Activated CD4-positive, alpha-beta T cell treated with anti-CD3 and anti-CD28 coated beads, Interleukin-2, amount 50 U/mL, for 24 hours (primary cell): ENCODE measurements around the gene DFFB.
"Not testable (repeated sequence)": the region's sequence is repeated elsewhere in the genome, so short reads cannot be mapped to it uniquely, and the experiment has no call there.

Source experiments
- DNase-seq, 2 donors: peaks; one replicate each; pipeline ENCODE4 v3.0.0-alpha.2; 2020; ENCODE audit warnings: low read depth in 1 of 2, low spot score in 1 of 2

Gene DFFB

DNA sequence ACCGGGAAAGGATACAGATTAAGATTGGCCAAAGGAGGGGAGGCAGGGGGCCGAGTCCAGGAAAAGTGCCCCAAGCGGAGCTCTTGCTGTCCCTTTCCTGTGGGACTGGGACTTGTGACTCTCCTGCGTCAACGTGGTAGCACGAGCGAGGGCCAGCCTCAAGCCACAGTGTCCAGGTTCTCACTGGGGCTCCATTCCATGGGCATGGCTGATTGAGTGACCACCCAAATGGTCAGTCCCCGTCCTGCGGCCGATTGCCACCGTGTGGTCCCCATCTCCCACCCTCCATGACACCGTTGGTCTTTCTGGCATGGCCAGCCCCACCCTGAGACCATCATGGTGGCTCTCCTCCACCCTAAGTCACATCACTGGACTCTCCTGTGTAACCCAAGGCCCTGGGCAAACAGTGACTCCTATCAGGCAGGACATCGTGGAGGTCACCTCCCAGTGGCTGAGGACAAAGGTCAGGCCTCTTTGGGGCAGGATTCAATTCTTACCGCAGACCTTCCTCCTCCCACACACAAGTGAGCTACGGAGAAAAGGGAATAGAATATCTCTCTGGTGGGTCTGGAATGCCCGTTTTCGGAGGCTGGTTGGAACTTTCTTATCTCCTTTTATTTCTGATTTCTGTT, 51.7 kb downstream of the DFFB start:
- DNase-seq = no peak

DNA sequence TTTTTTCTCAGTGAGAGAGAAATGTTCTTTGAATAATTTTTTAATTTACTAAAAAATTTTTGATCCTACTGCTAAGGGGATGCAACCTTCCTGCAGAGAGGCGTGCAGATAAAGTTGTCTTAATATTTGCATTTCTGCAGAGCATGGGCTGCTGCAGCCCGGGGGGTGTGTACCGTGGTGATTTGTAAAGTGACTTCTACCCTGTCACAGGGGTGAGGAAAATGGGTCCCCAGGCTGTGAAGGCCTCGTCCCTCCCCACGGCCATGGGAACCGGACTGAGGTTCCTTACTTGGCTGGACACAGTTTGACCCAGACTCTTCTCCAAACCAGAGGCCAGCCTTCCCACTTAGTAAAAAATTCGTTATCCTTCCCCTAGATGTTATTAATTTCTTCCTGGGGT, 52.3 kb downstream of the DFFB start:
- no peak for DNase-seq

DNA sequence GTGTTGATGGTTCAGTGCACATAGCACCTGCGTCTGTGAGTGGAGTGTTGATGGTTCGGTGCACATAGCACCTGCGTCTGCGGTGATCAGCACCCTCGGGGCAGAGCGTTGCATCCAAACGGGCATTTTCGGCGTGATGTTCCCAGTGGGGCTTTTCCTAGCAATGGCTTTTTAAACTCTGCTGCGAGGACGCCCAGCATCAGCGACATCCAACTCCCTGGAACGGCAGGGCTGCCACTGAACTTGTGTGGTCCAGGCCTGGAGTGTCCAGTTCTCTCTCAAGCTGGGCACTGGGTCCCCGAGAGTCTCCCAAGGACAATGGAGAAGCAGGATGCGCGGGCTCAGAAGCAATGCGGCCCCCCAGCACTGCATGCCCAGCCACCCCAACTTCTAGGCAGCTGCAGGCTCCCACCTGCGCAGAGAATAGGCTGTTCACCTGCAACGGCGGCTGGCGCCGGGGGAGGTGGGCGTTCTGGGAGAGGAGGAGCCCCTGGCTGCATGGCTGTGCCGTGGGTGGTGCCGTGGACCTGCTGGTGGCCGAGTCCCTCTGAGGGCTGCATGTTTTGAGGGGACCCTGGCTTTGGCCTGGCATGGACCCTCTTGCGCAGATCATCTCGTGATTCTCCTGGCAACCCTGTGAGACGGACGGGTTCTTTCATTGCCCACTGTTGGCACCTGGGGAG, 52.9 kb downstream of the DFFB start:
- DNase-seq = no peak

DNA sequence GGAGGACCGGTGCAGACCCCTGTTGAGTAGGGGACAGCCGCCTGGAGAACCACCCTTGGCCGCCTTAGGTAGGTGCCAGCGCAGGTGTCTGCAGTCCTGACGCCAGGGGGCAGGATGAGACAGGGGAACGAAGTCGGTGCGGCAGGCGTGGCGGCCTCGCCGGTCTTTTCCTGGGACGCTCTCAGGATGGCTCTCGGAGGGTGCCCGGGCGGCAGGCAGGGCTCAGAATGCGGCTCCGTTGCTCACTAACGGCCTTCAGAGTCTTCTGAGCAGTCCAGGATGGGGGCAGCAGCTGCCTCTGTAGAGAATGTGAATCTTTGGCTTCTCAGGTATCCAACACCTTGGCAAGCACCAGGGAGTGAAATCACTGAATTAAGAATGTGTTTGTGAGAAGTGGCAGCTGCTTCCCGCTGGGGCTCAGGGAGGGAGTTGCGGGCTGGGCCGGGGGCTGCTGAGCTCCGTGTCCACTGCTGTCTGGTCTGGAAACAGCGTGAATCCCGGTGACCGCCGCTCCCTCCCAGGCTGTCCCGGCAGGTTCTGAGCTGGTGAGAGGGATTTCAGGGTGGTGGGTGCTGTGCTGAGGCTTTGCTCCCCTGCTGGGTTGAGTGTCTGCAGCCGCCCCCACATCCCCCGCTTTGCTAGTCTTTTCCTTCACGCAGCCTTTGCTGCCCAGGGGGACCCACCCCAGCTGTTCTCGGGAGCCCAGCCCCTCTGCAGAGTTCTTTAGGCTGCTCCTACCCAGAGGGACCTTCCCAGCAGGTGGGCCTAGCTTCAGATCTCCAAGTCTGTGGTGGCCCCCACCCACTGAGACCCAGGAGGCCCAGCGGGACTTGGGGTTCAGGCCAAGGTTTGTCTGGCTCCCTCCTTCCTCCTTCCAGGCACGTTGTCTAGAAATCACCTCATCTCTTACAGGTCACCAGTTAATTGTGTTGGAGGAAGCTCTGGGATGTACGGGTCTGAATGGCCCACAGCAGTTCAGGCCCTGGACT, 53.9 kb downstream of the DFFB start:
- peak; percentile 54 to 67 for DNase-seq

DNA sequence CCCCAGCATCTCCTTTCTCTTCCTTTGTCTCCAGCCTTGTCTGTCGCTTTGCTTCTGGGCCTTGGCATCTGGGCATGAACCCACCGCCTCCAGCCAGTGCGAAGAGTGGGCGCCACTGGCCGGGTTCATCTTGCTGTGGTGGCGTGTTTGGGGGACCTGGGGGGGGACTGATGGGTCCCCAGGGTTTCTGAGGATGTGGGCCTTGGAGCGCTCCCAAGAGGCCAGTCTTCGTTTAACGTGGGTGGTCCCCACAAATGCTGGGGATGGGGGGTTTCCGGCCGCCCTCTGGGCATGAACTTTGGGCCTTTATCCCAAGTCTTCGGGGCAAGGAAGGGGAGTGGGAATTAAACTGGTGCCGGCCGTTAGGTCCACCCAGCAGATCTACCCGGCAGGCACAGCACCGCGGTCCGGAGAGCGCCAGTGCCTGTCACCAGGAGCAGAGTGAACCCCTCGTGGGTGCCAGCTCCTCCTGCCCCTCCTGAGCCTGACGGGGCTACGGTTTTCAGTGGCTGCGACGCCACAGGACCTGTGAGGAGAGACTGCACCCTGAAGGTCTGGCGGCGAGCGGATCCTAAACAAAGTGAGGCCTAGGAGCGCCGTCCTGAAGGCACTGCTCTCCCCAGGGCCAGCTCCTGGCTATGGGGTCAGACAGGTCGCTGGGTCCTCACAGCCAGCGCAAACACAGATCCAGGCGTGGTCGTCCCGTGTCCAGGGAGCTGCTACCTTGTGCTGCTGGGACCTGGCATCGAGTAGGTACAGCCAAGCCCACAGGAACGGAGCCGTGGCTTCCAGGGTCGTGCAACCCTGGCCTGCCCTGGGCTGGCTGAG, 54.9 kb downstream of the DFFB start:
- no peak for DNase-seq

DNA sequence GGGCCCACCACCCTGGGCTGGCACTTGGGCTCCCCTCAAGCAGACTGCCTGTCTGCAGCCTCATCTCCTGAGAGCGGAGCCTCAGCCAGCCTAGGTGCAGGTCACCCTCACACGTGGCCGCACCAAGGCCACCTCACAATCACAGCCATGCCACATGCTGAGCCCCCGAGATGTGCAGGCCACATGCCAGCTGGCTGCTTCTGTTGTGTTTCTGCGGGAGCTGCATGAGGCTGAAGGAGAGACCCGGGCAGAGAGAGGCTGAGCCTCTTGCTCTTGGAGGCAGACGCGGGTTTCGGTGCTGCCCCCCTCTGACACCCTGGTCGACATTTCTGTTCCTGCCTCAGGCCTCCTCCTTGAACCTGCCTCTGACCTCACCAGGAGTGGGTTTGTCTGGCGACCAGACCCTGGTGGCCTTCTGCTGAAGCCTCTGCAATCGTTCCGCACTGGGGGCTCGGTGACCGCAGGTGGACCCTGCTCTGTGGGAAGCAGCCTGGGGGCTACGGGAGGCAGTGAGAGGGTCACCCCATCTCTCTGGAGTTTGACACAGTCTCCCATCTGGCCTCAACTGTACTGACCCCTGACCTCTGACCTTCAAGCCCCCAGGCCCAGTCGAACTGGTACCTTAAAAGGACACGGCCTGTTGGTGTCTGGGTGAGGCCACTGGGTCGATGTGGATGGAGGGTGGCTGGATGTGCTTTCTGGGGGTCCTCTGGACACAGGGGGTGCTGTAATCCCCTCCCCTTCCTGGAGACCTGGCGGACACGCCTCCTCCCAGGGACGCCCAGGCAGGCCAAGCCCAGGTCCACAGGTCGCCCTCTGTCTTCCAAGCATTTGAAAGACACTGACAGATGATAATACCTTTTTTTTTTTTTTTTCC, 55.8 kb downstream of the DFFB start:
- no peak for DNase-seq

DNA sequence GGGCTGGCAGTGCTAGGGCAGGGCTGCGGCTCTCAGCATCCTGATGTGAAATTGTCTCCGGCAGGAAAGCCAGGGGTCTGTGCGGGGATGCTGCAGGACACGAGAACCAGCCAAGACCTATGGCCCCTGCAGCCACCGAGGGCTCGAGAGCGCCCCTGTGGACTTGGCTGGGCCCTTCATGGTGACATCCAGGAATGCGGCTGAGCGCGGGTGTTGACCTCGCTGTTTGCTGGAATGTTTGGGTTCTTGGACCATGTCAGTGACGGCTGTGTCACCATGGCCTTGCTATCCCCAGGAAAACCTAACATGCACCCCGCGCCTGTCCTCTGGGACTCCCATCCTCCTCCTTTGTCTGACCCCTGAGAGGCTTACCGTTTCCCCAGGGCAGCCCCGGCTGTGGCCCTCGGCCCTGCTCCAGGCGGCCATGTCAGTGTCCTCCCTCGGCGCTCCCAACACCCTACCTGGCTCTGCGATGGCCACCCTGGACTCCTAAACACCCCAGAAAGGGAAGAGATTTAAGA, 57.1 kb downstream of the DFFB start:
- DNase-seq = no peak

DNA sequence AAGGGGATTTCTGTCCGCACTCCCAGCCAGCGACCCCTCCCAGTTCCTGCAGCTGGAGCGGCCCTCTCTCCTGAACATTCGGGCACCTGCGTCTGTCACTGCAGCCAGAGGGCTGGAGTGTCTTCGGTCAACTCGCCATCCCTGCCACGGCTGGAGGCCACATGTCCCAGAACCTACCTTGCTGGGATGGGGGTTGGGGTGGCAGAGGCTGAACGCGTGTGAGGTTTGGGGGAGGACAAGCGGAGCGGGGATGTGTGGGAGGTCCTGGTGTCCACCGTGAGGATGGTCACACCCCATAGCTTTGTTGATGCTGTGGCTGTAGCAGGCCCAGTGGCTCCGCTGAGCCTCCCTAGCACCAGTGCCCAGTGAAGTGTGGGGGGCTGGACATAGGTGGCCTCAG, 57.6 kb downstream of the DFFB start:
- DNase-seq = no peak

DNA sequence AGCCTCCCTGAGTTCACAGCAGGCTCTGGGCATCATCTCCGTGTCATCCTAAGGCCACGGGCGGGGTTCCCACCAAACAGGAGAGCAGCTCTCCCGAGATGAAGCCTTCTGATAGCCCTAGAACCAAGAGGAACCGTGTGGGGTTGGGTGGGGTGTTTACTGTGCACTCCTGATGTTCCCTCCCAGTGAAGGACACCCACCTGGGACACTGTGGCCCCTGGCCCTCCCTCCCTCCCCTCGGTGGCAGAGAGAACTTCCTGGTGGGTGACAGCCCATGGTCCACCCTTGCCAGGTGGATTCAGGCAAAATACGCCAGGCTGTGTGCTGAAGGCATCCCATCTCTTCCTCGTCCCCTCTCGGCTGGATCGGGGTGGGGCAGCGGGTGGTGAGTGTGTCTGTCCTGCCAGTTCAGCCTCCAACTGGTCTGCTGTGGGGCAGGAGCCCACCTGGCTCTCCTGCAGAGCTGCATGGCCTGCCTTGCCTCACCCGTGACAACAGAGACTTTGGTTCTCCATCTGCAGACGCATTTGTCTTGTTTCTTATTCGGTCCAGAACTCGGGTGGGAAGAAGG, 58.4 kb downstream of the DFFB start:
- no peak for DNase-seq

DNA sequence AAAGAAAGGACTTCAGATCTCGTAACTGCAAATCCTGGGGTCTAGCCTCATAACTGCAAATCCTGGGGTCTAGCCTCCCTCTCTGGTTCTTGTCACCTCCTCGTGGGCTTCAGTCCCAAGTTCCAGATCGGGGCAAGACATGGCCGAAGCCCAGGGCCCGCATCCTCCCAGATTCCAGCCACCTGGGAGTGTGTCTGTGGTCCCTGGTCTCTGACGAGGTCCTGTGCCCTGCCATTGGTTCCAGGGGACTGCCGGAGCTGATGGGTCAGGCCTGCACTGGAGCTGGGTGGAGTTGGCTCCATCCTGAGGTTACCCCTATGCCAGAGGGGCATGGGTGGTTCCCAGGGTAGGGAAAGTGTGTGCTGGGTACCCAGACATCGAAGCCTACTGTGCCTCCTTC, 60.5 kb downstream of the DFFB start:
- DNase-seq = no peak

DNA sequence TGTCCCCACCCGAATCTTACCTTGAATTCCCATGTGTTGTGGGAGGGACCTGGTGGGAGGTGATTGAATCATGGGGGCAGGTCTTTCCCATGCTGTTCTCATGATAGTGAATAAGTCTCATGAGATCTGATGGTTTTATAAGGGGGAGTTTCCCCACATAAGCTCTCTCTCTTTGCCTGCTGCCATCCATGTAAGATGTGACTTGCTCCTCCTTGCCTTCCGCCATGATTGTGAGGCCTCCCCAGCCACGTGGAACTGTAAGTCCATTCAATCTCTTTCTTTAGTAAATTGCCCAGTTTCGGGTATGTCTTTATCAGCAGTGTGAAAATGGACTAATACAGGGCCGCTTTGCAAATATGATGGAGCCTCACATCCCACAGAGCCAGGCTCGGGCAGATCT, 61.1 kb downstream of the DFFB start:
- DNase-seq = not testable (repeated sequence)

DNA sequence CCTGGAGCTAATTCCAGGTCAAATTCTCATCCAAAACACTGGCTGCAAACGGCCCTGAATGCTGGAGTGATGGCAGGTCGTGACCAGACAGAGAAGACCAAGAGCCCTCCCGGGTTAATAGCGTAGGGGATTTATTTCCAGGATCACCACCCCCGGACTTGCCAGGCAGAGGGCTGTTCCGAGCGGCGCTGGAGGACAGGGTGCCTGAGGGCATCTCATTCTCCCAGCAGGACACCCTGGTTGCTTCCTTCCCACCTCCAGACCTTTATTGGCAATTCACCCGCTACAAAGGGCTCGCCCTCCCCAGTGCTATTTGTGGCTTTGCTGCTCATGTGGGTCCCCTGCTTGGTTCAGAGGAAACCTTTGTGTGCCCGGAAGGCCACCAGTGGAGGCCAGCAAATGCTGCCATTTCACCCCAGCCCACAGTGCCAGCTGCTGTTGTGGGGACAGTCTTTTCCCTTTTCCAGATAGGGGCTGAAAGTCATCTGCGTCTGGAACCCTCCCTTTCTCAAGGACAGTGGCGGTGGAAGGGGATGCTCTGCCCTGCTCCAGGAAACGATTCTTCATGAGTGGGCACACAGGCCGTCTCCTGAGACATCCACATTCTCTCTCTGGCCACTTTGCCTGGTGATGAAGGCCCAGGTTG, 61.8 kb downstream of the DFFB start:
- DNase-seq = no peak

DNA sequence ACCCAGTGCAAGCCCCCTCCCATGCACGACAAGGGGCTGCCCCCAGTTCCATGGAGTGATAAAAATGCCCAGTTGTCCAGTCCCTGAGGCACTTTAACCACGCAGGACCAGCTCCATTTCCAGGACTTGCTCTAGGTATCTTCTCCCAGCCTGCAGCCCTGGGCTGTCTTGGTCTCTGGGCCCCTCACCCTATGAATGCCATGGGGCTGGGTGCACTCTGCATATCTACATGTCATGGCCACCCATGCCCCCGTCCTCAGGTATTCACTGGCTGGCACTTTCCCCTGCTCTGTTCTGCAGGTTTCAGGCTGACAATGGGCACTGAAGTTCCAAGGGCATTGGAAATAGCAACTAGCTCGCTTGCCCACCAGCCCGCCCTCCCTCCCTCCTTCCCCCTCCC, 62.4 kb downstream of the DFFB start:
- no peak for DNase-seq

DNA sequence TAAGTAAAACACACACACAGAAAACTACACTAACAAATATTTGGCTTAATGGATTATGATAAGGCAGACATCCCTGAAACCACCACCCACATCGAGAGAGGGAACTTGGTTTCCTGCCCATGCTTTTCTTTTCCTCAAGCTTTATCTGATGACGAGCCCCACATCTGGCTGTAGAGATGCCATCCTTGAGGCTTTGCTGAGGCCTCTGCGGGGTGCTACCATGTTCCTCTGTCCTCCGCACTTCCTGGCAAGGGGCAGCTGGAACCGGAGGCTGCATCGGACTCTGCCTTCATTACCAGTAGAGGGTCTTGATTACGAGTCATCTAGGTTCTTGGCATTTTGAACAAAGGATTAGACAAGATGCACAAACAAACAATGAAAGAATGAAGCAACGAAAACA, 64.5 kb downstream of the DFFB start:
- DNase-seq = no peak

DNA sequence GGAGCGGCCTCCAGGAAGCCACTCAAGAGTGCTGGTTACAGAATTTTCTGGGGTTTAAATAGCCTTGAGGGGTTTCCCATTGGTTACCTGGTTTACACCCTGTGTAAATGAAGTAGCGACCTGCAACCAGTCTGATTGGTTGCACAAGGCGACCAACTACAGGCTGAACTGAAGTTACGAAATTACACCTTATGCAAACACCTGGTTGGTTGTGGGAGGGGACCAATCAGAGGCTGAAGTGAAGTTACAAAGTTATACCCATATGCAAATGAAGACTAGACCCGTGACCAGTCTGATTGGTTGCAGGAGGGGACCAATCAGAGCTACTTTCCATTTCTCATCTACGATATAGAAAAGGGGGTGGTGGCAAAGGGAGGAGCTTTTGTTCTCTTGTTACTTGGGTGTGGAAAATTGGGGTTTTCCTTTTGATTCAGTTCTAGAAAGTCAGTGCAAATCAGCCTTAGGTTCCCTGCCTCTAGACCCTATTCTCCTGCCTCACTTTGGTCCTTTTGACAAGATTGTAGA, 65.0 kb downstream of the DFFB start:
- no peak for DNase-seq

DNA sequence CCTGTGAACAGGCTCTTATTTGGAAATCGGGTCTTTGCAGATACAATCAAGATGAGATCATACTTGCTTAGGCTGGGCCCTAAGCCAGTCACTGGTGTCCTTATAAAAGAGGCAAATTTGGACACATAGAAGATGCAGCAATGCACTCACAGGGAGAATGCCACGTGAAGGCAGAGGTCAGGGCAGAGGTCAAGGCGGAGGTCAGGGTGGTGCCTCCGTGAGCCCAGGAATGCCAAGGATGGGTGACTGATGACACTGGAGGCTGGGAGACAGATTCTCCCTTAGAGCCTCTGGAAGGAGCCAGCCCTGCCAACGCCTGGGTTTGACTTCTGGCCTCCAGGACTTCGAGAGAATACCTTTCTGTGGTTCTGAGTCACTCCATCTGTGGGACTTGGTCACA, 65.6 kb downstream of the DFFB start:
- no peak for DNase-seq

DNA sequence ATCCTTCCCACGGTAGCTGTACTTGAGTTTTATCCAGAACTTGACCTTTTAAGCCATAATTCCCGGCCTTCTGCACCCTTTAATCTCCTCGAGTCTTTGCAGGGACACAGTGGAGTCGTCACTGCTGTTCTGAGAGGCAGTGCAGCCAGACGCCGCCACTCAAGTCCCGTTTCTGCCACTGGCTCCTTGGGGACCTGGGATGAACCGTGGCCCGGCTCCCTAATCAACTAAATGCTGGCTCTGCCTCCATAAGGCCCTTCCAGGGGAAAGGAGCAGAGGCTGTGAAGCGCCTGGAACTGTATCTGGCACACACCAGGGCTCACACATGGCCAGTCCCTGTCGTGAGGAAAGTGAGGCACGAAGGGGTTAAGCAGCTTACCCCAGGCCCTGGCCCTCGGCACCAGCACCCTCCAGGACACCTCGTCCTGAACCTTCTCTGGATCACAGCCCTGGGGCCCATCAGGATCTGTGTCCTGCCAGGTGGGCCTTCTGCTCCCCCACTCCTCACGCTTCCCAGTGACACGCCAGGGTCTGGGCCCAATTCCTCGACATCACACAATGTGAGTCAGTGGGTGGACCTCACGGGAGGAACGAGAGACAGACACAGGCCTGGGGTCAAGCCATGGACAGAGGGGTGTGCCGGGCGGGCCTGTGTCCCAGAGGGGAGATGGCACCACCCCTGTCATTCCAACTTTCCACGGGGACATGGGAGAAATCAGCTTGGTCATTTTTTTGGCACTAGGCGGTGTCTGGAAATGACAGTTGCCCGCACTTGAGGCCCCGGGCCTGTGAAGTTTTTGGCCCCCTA, 66.3 kb downstream of the DFFB start:
- no peak for DNase-seq
